GM18868 (cell line): ENCODE data around the gene BPIFB4.
"Not testable (repeated sequence)": the region's sequence is repeated elsewhere in the genome, so short reads cannot be mapped to it uniquely, and the experiment has no call there.

Experiments used
- ATAC-seq: cut with Tn5 transposase; IDR thresholded peaks from one replicate; pipeline ENCODE4 v1.9.1; 2021; ENCODE audit warnings: mild to moderate bottlenecking, moderate library complexity; ENCODE audit not compliant: unreplicated experiment

The BPIFB4 gene

DNA sequence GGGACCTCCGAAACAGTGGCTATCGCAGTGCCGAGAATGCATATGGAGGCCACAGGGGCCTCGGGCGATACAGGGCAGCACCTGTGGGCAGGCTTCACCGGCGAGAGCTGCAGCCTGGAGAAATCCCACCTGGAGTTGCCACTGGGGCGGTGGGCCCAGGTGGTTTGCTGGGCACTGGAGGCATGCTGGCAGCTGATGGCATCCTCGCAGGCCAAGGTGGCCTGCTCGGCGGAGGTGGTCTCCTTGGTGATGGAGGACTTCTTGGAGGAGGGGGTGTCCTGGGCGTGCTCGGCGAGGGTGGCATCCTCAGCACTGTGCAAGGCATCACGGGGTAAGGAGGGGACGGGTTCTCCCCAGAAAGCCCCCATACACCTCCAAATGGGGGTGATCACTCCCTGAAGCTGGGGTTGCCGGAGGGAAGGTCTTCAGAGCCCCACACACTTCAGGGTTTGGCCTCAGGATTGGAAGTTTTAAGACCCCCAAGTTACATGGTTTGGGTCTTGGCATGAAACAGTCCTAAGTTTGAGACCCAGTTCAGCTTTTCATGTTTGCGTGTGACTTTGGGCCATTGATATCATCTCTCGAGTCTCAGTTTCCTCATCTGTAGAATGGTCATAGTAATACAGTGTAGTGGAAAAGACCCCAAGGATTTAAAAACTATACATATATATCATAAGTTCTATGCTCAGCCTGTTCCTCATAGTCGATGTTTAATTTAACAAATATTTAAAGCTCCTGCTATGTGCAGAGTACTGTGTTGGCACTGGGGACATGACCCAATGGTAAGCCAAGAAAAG is 4.3 kb downstream of the BPIFB4 start:
- no peak for ATAC-seq

DNA sequence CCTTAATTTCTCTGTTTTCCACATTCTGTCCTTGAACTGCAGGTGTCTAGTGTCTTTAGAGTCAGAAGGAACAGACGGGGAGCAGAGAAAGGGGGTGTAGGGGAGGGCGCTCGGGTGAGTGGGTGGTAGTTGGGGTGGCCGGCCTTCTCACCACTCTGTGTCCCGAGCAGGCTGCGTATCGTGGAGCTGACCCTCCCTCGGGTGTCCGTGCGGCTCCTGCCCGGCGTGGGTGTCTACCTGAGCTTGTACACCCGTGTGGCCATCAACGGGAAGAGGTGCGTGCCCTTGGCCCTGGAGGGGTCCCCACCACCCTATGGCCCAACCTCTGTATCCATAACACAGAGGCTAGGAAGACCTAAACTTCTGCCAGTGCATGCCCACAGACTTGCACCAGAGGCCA is 5.3 kb downstream of the BPIFB4 start:
- no peak for ATAC-seq

DNA sequence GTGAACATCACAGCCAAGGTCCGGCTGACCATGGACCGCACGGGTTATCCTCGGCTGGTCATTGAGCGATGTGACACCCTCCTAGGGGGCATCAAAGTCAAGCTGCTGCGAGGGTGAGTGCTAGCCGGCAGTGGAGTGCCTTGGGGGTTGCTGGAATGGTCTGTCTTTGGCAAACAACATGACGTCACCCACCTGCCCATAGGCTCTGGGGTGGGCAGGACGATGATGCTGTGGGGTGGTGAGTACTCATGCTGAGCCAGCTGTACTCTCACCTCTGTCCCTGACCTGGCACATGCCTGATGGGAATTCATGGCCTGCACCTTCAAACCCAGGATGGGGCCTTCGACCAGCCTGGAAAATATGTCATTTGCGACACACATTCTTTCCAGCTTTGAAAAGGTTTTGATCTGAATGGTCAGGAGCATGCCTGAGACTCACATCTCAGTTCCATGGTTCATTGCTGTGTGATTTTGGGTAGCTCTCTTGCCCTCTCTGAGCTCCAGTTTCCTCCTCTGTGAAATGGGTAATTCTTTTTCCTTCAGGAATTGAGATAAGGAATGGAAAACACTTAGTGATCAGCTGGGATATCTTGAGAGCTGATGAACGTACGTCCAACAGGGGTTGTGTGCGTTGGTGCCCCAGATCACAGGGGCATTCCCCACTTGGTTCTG is 6.7 kb downstream of the BPIFB4 start:
- ATAC-seq = no peak

DNA sequence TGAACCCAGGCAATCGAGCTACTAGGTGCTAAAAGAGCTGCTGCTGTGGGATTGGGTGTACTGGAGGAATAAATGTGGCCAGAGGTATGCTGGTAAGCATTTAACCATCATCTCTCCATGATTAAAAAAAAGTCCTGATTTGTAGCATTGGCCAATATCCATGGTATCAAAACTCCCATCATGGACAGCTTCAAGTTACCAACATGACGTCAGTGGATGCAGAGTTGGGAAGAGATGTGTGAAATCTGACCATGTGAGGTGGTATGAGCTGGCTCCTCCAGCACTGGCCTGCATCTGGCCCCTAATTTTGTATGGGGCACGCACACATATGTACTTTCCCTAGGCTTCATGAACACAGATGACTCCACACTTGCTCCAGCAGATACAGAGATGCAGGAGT is 11.7 kb downstream of the BPIFB4 start:
- no peak for ATAC-seq

DNA sequence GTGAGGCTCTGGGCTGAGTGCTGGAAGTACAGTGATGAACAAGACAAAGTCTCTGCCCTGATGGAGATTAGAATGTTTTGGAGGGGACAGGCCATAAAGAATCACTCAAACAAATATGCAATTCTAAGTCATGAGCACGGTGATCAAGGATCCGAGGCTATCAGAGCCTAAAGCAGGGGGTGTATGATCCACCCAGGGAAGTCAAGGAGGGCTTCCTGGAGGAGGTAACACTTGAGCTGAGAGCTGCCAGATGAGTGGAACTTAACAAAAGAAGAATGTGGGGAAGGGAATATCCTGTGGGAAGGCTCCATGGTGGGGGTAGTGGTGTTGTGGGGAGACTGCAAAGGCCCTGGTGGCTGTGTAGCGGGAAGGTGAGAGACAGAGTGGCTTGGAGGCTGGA is 12.2 kb downstream of the BPIFB4 start:
- no peak for ATAC-seq

DNA sequence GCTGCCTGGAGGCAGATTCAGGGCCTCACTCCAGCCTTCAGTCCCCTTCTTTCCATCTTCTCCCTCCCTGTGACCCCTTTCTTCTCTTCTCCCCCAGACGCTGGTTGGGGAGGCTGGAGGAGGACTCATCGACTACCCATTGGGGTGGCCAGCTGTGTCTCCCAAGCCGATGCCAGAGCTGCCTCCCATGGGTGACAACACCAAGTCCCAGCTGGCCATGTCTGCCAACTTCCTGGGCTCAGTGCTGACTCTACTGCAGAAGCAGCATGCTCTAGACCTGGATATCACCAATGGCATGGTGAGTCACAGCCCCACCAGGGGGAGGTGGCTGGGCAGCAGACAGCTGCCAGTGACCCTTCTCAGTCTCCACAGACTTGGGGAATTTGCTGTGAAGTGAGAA is 12.9 kb downstream of the BPIFB4 start:
- no peak for ATAC-seq

DNA sequence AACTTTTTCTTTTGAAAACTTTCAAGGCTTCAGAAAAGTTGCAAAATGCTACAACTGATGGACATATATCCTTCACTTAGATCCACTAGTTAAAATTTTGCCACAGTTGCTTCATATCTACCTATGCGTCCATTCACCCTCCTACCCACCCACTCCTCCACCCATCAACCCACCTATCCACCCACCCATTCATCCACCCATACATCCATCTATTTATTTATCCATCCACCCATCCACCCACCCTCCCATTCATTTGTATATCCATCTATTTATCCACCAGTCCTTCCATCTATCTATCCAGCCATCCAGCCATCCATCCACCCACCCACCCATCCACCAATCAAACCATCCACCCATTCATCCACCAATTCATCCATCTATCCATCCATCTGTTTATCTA is 13.6 kb downstream of the BPIFB4 start:
- ATAC-seq = no peak

DNA sequence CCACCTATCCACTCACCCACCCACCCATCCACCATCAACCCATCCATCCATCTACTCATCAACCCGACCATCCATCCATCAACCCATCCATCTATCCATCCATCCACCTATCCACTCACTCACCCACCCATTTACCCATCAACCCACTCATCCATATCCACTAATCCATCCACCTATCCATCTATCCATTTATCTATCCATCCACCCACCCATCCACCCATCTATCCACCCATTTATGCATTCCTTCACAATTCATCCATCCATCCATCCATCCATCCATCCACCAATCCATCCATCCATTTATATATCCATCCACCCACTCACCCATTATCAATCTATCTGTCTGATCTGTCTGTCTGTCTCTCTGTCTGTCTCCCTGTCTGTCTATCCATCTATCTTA is 14.1 kb downstream of the BPIFB4 start:
- no peak for ATAC-seq

DNA sequence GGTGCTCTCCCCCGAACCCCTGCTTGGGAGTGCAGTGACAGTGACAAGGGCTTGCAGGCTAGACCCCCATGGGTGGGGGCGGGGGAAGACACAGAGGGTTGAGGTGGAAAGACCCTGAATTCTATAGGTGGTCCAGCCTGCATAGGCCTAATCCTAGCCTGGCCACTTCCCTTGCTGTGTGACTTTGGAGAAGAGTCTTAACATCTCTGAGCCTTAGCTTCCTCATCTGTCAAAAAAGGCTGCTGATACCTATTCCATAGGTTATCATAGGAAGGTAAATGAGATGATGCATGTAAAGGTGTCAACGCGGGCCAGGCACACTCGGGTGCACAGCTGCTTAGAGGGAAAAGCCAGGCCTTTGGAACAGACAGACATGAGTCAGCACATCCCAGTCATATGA is 15.8 kb downstream of the BPIFB4 start:
- no peak for ATAC-seq

DNA sequence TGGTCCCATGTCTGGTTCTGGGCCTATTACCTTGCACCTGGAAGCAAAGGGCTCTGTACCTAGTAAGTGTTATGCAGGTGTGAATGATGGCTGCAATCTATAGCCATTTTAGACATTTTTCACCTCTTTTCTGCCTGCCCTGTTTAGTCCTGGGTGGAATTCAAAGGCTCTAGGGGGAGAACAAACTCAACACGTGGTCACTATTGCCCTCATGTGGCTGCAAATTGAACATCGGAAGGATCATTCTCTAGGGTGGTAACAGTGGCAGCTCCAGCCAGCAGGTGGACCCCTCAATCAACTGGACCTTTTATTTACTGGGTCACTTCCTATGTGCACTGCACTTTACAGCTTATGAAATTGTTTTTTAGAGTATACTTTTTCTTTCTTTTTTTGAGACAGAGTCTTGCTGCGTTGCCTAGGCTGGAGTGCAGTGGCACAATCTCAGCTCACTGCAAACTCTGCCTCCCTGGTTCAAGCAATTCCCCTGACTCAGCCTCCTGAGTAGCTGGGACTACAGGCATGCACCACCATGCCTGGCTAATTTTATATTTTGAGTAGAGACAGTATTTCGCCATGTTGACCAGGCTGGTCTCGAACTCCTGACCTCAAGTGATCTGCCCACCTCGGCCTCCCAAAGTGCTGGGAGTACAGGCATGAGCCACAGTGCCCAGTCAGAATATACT is 16.6 kb downstream of the BPIFB4 start:
- not testable (repeated sequence) for ATAC-seq

DNA sequence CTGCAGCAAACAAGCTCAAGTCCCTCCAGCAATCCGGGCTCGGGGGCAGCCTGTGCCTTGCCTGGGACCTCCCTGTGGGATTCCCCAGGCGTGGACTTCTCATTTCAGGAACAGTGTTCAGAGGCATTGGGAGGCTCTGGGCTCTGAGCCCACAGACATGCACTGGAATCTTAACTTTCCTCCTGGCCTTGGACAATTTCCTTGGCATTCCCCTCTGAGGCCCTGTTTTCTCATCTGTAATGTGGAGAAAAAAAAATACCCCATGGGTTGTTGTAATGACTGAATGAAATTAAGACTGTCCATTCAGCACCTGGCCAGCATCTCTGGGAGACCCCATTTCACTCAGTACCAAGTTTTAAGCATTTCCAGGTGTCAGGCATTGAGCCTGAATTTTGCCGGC is 17.6 kb downstream of the BPIFB4 start:
- ATAC-seq = no peak

DNA sequence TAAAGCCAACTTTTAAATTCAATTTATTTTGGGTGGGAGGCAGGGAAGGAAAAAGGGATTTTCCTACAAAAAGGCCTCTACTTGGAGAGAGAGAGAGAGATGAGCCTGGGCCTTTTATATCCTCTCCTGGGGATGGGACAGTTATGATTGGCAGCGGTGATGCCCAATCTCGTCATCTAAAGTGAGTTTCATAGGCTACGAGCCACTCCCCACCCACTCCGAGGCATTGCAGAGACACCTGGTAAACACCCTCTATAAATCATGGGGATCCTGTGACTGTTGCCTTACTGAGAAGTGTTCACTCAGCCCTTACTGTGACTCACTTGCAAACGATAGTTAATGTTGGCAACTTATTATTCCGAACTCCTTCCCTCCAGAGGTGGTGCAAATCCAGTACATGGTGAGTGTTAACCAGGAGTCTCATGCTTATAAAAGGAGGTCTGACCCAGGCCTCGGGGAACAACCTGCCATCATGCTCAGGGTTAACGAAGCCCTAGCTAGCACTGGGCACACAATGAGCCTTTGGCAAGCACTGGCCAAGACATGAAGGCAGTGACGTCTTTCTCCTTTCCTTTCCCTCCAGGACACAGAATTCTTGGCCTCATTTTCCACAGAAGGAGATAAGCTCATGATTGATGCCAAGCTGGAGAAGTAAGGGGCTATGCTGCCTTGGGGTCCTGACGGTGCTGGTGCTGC is 20.5 kb downstream of the BPIFB4 start:
- no peak for ATAC-seq

DNA sequence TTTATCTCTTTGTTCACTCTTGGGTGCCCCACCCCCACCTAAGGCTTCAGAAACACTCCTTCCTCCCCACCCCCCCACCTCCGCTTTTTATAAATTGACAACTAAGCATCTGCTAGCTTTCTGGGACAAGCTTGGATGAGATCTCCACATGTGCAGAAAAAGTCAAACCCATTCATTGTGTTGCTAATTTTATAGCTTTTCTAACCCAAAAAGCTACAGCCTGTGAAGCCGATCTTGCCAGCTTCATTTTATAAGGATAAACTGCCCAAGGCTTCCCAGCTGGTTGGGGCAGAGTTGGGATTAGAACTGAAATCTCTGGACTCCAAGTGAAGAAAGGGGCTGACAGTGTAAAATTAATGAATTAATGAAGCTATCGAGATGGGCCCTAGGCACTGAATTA is 24.1 kb downstream of the BPIFB4 start:
- no peak for ATAC-seq

DNA sequence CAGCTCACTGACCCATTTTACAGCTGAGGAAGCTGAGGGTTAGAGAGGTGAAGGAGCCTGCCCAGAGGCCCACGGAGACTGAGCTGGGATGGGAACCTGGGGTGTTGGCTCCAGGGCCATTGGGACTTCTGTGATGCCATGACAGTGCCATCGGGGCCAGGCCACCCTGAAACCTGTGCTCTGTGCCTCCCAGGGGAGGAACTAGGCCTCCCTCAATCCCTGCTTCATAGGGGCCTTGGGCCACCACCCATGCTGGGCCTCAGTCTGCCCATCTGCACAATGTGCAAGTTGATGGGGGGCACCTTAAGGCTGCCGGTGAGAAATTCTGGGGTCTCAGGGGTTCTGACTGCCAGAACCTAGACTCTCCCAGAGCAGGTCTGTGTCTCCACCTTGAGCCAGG is 24.9 kb downstream of the BPIFB4 start:
- ATAC-seq = no peak

DNA sequence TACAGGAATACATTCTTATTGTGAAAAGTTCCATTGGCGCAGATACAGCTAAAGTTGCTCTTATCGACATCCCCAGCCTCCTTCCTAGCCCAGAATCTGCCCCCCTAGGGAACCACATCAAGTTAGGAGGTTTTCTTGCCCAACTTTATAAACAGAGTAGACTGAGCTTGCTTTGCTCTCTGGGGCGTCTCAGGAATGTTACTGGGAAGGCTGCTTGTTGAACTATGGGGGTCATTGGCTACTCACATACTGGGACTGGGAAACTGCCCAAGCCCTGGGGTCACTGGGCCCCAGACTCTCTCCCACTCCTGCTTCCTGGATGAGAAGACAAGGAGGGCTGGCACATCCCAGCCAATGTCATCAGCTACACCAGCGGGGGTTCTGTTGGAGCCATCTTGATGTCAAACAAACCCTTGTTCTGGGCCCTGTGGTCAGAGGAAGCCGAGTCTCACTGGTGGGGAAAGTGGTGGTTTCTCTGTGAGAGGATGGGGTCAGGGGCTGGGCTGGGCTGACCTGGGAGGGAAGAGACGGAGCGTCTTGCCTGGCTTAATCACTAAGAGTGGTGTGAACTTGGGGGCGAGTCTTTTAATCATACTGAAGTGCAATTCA is 26.0 kb downstream of the BPIFB4 start:
- ATAC-seq = no peak

DNA sequence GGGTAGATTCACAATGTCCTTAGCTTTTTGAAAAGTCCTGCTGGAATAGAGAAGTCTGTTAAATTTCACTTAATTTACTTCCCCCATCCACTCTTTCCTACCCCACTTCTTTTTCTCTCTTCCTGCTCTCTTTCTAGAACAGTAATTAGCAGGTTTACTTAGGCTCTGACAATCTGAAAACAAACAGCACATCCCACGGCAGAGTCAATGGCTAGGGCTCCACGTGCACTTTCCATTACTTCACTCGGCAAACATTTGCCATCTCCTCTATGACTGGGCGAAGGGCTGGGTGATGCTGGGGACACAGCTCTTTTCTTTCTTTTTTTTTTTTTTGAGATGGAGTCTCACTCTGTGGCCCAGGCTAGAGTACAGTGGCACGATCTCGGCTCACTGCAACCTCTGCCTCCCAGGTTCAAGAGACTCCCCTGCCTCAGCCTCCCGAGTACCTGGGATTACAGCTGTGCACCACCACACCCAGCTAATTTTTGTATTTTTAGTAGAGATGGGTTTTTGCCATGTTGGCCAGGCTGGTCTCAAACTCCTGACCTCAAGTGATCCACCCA is 26.7 kb downstream of the BPIFB4 start:
- ATAC-seq = not testable (repeated sequence)

DNA sequence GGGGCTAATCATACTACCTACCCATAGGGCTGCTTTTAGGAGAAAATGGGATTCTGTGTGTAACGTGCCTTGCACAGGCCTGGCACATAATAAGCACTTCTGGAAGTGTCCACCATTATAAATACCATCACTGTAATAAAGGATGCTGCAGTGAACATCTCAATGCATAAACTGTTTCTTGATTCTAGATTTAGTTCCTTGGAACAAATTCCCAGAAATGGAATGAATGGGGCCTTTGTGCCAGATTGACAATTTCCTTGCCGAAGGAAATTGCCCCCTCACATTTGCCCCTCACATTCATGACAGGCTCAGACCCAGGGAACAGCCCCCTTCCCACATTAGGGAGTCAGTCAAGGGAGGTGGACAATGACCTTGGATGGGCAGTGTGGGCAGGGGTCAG is 29.2 kb downstream of the BPIFB4 start:
- no peak for ATAC-seq

DNA sequence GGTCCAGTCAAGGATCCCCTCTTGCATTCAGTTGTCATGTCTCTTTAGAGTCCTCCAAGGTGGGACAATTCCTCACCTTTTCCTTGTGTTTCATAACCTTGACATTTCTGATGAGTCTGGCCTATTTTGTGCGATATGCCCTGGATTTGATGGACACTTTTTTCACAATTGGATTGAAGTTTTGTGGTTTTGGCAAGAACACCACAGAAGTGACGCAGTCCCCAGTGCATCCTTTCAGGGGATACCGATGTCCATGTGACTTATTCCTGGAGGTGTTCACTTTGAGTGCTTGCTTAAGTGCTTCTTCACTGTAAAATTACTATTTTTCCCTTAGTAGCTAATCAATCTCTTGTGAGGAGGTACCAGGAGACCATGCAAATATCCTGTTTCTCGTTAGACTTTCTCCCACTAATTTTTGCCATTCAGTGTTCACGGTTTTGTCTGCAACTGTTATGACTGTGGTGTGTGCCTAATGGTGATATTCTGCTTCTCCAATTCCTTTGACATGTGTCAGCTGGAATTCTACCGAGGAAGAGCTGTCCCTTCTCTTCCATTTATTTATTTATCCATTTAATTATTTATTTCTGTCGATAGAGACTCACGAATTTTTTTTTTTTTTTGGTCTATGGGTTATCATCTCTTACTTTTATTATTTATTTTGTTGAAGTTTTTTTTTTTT is 30.8 kb downstream of the BPIFB4 start:
- ATAC-seq = no peak

DNA sequence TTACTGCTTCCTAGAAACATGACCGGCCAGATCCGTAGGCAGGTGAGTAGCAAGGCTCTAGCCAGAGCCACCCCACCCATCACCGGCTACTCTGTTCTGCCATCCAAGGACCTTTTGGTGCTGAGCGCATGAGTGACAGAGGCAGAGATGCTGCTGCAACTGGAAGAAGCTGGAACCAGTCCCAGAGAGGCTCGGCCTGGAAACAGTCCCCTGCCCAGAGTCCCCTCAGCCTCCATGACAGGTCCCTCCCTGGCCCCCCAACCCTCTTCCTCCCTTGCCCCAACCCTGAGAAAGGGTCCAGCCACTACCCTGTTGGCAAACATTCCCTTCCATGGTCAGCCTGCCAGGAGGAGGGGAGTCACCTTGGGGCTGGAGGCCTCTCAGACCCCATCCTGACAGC is 31.9 kb downstream of the BPIFB4 start:
- no peak for ATAC-seq
